Measurements from ENCODE around the gene R3HCC1L. TPM values are rescaled to one million over a fixed set of nuclear protein-coding genes. Genes with fewer than 3 reads are reported as not detected.
"Not testable (repeated sequence)": the region's sequence is repeated elsewhere in the genome, so short reads cannot be mapped to it uniquely, and the experiment has no call there.

R3HCC1L gene
- total RNA-seq, 1 donor from 2014 or later = 4.8 TPM

DNA sequence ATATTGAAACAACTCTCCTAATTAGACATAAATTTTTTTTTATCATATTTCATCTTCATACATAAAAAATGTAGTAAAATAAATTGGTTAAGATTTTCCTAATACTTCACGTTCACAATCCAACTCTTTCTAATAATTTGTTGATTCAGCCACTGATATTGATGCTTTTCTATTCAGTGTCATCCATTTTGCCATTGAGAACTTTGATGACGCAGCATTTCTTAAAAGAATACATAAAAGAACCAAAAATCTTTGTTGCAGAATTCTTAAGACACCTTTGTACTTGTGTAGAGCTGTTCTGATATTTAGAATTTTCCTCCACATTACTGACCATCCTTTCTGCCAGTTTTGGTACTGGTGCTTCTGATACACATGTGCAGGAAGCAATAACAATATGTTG is 80.9 kb downstream of the R3HCC1L start:
- DNase-seq (no peak), ATAC-seq (no peak)
- intact Hi-C loops (cut with micrococcal nuclease) = no loop called here

DNA sequence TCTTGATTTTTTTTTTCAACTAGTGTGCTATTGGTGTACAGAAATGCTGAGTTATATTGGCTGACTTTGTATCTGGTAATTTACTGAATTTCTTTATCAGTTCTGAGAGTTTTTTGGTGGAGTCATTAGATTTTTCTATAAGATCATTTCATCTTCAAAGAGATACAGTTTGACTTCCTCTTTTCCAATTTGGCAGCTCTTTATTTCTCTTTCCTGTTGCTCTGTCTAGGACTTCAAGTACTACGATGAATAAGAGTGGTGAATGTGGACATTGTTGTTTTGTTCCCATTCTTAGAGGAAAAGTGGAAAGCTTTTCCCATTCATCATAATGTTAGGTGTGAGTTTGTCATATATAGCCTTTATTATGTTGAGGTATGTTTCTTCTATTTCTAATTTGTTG is 83.3 kb downstream of the R3HCC1L start:
- intact Hi-C loops (cut with micrococcal nuclease) = no loop called here
- DNase-seq (no peak), ATAC-seq (no peak)

DNA sequence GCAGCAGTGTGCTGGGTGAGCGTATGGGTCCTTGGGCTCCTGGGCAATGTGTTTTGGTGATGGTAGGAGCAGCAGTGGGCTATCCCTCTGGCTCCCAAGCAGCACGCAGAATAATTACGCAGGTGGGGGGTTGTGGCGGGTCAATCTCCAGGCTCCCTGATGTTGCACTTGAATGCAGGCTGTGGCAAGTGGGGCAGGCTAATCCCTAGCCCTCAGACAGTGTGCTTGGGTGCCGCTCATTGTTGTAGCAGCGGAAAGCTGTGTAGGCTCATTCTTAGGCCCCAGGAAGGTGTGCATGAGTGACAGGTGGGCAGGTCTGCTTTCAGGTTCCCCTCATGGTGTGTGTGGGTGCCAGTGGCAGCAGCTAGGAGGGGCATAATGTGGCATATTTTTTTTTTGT is 89.4 kb downstream of the R3HCC1L start:
- intact Hi-C loops (cut with micrococcal nuclease) = no loop called here
- DNase-seq (no peak), ATAC-seq (no peak)

DNA sequence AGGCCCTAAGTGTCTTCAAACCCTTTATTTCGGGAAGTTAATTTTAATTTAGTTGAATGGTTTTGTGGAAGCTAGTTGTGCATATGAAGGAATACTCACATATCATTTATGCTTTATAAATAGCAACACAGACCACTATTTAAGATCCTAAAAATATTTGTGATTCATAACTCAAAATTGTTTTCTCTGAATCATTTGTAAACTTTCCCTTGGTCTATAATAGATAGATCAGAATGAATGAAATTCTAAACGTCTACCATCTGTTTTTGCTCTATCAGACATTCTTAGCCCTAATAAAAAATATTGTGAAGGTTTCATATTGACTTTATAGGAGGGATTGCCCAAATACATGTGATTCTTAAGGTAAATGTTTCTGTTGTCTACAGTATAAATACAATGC is 90.1 kb downstream of the R3HCC1L start:
- intact Hi-C loops (cut with micrococcal nuclease) = no loop called here
- ATAC-seq (no peak), DNase-seq (no peak)

DNA sequence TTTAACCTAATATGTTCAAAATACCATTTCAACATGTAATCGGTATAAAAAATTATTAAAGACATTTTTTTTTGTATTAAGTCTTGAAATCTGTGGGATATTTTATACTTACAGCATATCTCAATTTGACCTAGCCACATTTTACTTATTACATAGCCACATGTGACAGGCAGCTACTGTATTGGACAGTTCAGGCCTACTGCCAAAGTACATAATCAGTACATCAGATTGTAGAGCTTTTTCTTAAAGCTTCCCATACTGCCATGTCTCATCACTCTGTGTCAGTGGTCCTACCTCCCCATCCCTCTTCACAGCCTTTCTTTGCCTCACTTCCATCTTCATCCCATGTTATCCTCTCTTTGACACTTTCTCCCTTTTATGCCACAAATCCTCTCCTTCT is 90.5 kb downstream of the R3HCC1L start:
- intact Hi-C loops (cut with micrococcal nuclease) = no loop called here
- ATAC-seq = no peak
- DNase-seq = no peak

DNA sequence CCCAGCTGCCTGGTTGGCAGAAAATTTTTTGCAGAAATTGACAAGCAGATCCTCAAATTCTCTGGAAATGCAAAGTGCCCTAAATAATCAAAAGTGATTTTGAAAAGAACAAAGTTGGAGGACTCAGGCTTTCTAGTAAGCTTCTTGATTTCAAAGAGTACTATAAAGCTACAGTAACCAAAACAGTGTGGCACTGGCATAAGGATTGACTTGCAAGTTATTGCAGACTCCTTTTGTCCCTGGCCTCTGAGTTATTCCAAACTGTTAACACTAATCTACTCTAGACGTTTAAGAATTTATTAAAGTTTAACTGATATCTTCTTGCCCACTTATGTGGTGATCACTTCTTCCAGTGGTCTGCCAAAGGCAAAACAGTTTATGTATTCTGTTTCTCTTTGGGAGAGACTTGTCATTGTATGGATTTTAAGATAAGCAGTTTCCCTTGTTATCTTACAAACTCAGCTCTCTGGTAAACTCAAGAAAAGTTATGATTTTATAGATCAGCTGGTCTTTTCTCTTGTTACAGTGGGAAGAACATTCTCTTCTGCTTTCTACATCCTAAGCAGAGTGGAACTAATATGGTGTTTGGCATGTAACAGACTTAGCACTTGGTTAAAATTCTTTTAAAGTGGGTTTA is 92.2 kb downstream of the R3HCC1L start:
- DNase-seq (no peak), ATAC-seq (no peak)
- intact Hi-C loops (cut with micrococcal nuclease) = no loop called here

- DNase-seq; intact Hi-C loops (cut with micrococcal nuclease); ATAC-seq: not testable (repeated sequence)
These were observed 93.3 kb downstream of the R3HCC1L start for GRCh38 chr10:98227713-98228112.

GRCh38 chr10:98228266-98228665 is 93.8 kb downstream of the R3HCC1L start:
- ATAC-seq, DNase-seq: not testable (repeated sequence)

DNA sequence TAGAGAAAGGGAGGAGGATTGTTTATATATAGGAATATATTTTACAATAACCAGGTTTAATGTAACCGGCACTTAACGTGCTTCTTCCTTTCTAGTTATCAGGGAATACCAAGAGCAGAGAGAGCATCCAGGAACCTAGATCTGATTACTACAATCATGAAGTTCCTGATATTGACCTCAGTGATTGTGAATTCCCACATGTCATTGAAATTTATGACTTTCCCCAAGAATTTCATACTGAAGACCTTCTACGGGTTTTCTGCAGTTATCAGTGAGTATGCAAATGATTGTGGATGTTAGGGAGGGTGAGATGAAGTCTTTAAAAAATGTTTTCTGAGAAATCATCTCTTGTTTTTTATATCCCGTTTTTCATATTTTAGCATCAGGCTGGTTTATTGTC is 97.0 kb downstream of the R3HCC1L start:
- DNase-seq (no peak), ATAC-seq (no peak)
- intact Hi-C loops (cut with micrococcal nuclease) = no loop called here

More at GRCh38 chr10:98228266-98228665, 93.8 kb downstream of the R3HCC1L start:
- intact Hi-C loops (cut with micrococcal nuclease) = not testable (repeated sequence)

GRCh38 chr10:98235846-98236245 is 101.4 kb downstream of the R3HCC1L start:
- DNase-seq (no peak), ATAC-seq (no peak)
- intact Hi-C loops (cut with micrococcal nuclease) = no loop called here

- no peak for DNase-seq
- intact Hi-C loops (cut with micrococcal nuclease) = no loop called here
- ATAC-seq = no peak
These were observed 102.4 kb downstream of the R3HCC1L start for GRCh38 chr10:98236862-98237261.

DNA sequence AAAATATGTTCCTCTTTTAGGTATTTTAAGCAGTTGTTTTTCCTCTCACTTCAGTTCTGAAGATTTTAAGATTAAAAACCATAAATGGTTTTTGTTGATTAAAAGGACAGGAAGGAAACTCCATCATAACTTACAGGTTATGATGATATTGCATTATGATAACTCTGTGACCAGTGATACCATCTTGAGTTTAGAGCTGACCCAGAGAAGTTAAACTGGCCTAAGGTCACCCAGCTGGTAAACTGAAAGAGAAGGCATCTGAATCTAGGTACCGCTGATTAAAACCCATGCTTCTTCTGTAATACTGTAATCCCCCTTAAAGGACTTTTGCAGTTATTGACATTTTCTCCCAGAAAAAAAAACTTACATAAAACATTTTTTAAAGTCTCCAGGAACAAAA is 103.9 kb downstream of the R3HCC1L start:
- intact Hi-C loops (cut with micrococcal nuclease) = no loop called here
- ATAC-seq (no peak), DNase-seq (no peak)

- no peak for ATAC-seq
- no peak for DNase-seq
- intact Hi-C loops (cut with micrococcal nuclease) = no loop called here
These were observed 106.1 kb downstream of the R3HCC1L start for GRCh38 chr10:98240524-98240923.

GRCh38 chr10:98242823-98243222 is 108.4 kb downstream of the R3HCC1L start:
- no peak for ATAC-seq
- no peak for DNase-seq
- intact Hi-C loops (cut with micrococcal nuclease) = no loop called here

- intact Hi-C loops (cut with micrococcal nuclease) = no loop called here
- DNase-seq = no peak
- no peak for ATAC-seq
These were observed 109.7 kb downstream of the R3HCC1L start for GRCh38 chr10:98244141-98244540.

DNA sequence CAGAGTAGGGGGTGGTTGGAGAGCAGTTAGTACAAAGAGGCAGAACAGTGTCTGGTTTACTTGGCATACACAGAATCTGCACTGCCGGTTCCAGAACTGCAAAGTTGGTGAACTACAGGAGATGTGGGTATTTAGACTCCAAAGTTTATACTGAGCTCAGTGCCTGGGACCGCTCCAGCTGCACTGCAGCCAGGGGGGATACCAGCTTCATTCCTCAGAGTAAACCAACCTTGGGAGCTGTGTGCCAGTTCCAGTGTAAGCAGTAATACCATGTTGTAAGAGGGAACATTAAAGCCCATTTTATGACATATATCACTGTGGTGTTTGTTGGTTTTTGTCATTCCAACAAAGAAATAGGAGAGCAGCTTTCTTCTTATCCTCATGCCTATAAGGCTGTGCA is 110.1 kb downstream of the R3HCC1L start:
- ATAC-seq (no peak), DNase-seq (no peak)
- intact Hi-C loops (cut with micrococcal nuclease) = no loop called here

GRCh38 chr10:98246911-98247805 is 112.7 kb downstream of the R3HCC1L start:
- ATAC-seq = no peak
- DNase-seq = no peak
- intact Hi-C loops (cut with micrococcal nuclease) = no loop called here

DNA sequence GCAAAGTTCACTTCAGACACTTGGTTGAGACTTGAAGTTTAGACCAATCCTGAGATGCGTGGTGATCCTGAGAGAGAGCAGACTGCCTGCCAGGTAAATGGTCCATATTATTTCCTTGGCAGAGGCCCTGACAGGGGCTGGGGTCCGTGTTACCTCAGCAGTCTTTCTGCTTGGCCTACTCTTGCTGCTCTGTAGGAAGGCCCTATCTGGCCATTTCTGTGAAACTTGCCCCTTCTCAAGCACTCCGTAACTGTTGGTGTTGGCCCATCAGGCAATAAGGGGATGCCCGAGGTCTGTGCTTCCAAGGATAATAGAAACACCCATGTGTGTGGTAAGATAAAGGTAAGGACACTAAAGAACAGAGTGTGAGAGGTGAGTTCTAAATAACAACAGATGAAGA is 113.6 kb downstream of the R3HCC1L start:
- no peak for DNase-seq
- no peak for ATAC-seq
- intact Hi-C loops (cut with micrococcal nuclease) = no loop called here

DNA sequence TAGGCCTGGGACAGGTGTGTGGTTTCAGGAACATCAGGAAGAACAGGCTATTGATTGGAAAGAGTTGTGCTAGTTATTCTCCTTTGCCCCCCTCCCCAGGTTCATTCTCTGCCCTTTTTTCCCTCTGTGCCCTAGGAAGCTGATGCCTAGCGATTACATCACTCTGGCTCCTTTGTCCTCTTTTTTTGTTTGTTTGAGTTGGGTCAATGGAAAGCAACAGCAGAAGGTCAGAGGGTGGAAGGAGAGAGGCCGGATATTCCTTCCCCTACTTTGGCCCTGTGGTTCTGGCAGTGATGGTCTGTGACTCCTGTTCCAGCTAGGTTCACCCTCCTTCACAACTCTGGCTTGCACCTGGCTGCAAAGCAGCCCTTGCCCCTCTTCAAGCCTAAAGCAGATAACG is 114.7 kb downstream of the R3HCC1L start:
- DNase-seq (no peak), ATAC-seq (no peak)
- intact Hi-C loops (cut with micrococcal nuclease) = no loop called here

DNA sequence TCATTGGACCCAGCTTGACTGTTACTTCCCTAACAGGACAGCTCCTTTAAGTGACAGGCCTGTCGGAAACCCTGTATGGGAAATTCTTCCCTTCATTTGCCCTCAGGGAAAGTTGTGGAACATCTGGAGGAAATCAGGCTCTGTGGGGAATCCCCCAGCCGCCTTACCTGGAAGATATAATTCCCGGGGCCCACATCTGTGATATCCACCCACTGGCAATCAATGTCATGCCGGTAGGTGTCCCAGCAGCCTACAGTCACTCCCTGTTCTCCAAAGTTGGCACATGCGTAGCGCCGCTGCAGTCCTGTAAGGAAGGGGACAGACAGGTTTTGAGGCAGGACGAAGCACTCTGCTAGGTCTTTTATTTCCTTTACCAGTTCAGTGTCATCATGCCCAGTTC is 116.9 kb downstream of the R3HCC1L start:
- ATAC-seq = no peak
- no peak for DNase-seq
- intact Hi-C loops (cut with micrococcal nuclease) = no loop called here

DNA sequence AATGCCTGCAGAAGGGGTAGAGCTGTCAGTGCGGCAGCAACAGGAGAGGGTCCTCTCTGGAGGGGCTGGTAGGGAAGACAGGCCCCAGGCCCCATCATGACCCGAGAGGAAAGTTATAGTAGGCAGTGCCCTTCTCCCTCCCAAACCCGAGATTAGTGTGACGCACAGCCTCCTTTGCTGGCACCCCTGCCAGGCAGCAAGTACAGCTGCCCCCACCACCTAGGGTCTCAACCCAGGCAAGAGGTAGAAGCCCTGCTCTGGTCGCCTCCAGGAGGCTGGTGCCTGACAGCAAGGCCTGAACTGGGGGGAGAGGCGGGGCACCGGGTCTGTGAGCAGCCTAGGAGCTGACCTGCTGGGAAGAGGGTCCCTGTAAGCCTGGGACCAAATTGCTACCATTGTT is 118.0 kb downstream of the R3HCC1L start:
- intact Hi-C loops (cut with micrococcal nuclease) = no loop called here
- no peak for DNase-seq
- no peak for ATAC-seq

All from left ventricle myocardium superior (tissue), 1 donor.